Cardiac fibroblast (primary cell): ENCODE data around the gene TCF7L1.
A peak's percentile ranks its signal among the peaks of the same experiment; 100 is the strongest.
"Not testable (repeated sequence)": the region's sequence is repeated elsewhere in the genome, so short reads cannot be mapped to it uniquely, and the experiment has no call there.

Experiments
- DNase-seq, 2 donors: peaks; one replicate each; pipeline versions ENCODE4 v3.0.0 to v3.0.0-alpha.2; 2010; ENCODE audit warnings: low read depth in 2 of 2
- H3K4me3 ChIP-seq, 2 donors: replicated peaks in 1 of 2; 1 replicate in 1 of 2; 2 replicates in 1 of 2; pipeline ENCODE4 v1.5.1; 2011; ENCODE audit warnings: low read depth in 2 of 2, low read length in 2 of 2, mild to moderate bottlenecking in 2 of 2, moderate library complexity in 1 of 2
- CTCF ChIP-seq: IDR thresholded peaks from one replicate; pipeline ENCODE4 v1.5.1; 2011; ENCODE audit warnings: low read depth, mild to moderate bottlenecking, low read length, inconsistent platforms

Gene TCF7L1

GRCh38 chr2:85323351-85323987, 190.3 kb downstream of the TCF7L1 start:
- DNase-seq = no peak
- H3K4me3 ChIP-seq = no peak overlapping the region
- TF ChIP-seq CTCF = no peak

DNA sequence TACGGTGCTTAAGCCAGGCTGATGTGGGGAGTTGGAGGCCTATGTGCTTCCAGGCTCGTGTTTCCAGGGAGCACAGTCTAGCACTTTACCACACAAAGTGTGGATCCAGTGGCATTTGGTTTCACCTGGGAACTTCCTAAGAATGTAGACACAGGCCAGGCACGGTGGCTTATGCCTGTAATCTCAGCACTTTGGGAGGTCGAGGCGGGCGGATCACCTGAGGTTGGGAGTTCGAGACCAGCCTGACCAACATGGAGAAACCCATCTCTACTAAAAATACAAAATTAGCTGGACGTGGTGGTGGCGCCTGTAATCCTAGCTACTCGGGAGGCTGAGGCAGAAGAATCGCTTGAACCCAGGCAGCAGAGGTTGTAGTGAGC, 190.8 kb downstream of the TCF7L1 start:
- H3K4me3 ChIP-seq = not testable (repeated sequence)

DNA sequence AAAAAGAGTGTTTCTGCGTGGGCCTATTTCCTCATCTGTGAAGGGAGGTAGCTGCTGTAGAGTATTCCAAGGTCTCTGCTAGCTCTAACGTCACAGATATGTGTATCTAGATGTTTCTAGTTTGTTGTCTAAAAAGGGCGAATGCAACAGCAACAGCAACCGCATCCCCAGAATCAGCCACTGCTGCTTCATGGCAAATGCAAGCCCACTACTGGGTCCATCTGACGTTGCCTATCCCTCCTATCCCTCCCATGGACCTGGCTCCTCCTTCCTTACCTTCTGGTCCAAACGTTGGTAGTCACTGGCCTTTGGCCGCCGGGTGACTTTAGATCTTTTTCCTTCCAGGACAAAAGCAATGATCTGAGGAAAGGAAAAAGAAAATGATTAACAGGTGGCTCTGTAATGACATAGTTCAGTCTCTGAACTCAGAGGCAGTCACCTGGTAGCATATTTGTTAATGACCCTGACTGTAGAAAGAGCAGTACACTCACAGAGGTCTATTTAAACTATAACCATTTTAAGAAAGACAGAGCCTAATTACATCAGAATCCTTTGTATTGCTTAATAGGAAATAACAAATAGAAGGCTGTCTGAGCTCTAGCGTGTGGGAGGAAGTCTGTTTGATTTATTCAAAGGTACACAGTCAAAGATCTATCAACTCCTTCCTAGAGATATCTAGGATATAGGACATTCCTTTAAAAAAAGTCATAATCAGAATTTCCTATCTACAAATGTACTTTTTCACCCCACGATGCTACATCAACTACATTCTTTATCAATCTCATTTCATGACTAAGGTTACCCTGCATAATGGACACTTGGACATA, 191.7 kb downstream of the TCF7L1 start:
- H3K4me3 ChIP-seq = peak overlapping the region; percentile 8 to 79
- TF ChIP-seq CTCF = no peak
- DNase-seq = peak; percentile 50 to 58

More for the DNA sequence above, 190.8 kb downstream of the TCF7L1 start:
- not testable (repeated sequence) for DNase-seq

GRCh38 chr2:85325466-85325811, 192.2 kb downstream of the TCF7L1 start:
- peak overlapping the region; percentile 79 to 85 for H3K4me3 ChIP-seq
- no peak for DNase-seq
- TF ChIP-seq CTCF = no peak

DNA sequence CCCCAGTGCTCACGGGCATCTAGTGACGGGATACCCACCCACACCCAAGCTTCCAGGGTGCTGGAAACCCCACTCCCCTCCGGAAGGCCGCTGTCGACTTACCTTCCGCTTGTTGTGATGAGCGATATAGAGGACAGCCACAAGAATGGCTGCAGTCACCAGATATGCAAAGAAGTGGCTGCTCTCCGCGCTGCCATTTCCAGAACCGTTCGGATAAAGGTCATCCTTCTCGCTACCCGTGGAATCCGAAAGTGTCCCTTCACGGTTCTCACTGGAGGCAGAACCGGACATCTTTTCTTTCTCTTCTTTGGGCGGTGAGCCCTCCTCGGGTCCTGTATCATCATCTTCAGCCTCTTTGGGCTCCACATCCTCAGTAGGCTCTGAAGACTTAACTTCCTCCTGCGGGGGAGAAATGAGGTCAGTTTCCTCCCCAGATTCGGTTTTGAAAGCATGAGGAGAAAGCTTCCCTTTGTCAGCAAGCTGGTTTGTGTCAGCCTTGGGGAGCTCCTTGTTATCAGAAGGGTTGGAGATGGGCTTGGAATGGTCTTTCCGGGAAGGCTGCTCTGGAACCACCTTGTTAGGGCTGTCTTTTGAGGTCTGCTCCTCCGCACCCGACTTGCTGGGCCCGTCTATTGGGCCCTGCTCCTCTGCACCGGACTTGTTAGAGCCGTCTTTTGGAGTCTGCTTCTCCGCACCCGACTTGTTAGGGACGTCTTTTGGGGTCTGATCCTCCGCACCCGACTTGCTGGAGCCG, 193.4 kb downstream of the TCF7L1 start:
- peak overlapping the region; percentile 79 to 85 for H3K4me3 ChIP-seq
- TF ChIP-seq CTCF = no peak
- DNase-seq = peak; percentile 42 to 58

DNA sequence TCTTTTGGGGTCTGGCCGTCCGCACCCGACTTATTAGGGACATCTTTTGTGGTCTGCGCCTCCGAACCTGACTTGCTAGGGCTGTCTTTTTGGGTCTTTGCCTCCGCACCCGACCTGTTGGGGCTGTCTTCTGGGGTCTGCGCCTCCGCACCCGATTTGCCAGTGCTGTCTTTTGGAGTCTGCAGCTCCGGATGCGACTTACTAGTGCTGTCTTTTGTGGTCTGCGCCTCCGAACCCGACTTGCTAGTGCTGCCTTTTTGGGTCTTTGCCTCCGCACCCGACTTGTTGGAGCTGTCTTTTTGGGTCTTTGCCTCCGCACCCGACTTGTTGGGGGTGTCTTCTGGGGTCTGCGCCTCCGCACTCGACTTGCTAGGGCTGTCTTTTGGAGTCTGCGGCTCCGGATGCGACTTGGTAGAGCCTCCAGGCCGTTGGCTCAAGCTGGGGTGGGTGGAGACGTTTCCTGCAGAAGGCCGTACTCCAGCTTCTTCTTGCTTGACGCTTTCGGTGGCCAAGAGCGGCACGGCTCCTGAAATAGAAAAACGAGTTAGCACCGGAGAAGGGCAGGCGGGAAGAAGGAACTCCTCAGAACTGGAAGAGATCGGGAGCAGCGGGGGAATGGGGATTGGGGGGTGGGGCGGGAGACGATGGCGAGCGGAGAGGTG, 194.1 kb downstream of the TCF7L1 start:
- H3K4me3 ChIP-seq = peak overlapping the region; percentile 79 to 85
- peak; percentile 54 to 57 for DNase-seq
- no peak for TF ChIP-seq CTCF
